ENCODE results near the gene LPGAT1. TPM values are rescaled to one million over a fixed set of nuclear protein-coding genes. Genes with fewer than 3 reads are reported as not detected.

Gene LPGAT1
- total and polyA plus RNA-seq, 2 donors (not counting 3 experiments of a cell fraction or from before 2014, with no cell fraction given) = 6.1 to 46.0 TPM

DNA sequence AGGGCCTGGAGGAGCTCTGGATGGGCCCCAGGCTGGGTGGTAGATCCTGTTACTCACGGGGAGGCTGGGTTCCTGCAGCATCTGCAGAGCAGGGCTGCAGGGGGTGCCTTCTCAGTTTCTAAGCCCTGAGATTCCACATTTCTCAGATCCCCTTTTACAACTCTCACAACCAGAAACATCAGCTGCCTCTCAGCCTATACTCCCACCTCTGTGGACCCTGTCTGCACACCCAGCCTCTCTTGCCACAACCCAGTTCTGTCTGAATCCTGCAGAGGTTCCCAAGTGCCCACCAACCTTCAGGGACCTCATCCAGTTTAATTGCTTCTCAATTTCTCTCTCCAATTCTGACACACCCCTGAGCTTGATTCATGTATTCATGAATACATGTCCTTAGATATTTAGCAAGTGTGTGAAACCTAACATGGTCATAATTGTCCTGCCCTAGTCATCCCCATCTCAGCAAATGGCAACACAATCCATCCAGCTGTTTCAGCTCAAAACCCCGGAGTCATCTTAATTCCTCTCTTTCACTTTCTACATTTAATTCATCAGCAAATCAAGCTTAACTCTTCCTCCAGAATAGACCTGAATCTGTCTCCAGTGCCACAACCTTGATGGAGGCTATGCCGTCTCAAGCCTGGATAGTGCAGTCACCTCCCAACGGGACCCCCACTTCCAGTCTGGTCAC lies 98.1 kb downstream of the LPGAT1 start:
- no peak overlapping the region for H3K9ac ChIP-seq (replicated peaks; ENCODE audit: extremely low read depth, insufficient read depth, low read length)
- H3K4me2 ChIP-seq (ENCODE audit: insufficient read depth, low read length) = no peak overlapping the region
- no peak for DNase-seq (ENCODE audit: low read depth, low spot score)
- H3K4me3 ChIP-seq (replicated peaks in 1 of 3; ENCODE audit: insufficient read depth in 1 of 3, low read depth in 1 of 3, low read length in 3 of 3) = no peak overlapping the region
- no peak overlapping the region for H3K27ac ChIP-seq (ENCODE audit: insufficient read depth, low read depth, low read length)
- intact Hi-C loops (cut with micrococcal nuclease) (no loop called here), dilution Hi-C loops (cut with MboI; ENCODE audit: extremely low pct_ligation_motif_present, low sequenced_read_pairs) (no loop called here)
- H4K20me1 ChIP-seq (replicated peaks; ENCODE audit: control insufficient read depth, extremely low read depth, insufficient read depth, low read length) = no peaks in the 10 kb centered on the region
- TF ChIP-seq GATA2 (IDR thresholded peaks at IDR 0.05; ENCODE audit: insufficient read depth, insufficient read length, low read depth, low read length) (no peak), MAX (IDR thresholded peaks at IDR 0.05; ENCODE audit: insufficient read depth, insufficient read length) (no peak), JUN (IDR thresholded peaks at IDR 0.05; ENCODE audit: borderline replicate concordance, insufficient read depth, insufficient read length, low read depth) (no peak), MYC (IDR thresholded peaks at IDR 0.05; ENCODE audit: low read depth, low read length) (no peak), POLR2A (IDR thresholded peaks at IDR 0.05; ENCODE audit: low read depth, low read length) (no peak), EZH2 (IDR thresholded peaks at IDR 0.05; ENCODE audit: borderline replicate concordance, low read depth, low read length, severe bottlenecking) (no peak), FOS (IDR thresholded peaks at IDR 0.05; ENCODE audit: borderline replicate concordance, insufficient read depth, low read length) (no peak), POLR2AphosphoS5 (IDR thresholded peaks at IDR 0.05; ENCODE audit: insufficient read depth, low read depth, low read length) (no peak)
- TF ChIP-seq, protein P1, sequence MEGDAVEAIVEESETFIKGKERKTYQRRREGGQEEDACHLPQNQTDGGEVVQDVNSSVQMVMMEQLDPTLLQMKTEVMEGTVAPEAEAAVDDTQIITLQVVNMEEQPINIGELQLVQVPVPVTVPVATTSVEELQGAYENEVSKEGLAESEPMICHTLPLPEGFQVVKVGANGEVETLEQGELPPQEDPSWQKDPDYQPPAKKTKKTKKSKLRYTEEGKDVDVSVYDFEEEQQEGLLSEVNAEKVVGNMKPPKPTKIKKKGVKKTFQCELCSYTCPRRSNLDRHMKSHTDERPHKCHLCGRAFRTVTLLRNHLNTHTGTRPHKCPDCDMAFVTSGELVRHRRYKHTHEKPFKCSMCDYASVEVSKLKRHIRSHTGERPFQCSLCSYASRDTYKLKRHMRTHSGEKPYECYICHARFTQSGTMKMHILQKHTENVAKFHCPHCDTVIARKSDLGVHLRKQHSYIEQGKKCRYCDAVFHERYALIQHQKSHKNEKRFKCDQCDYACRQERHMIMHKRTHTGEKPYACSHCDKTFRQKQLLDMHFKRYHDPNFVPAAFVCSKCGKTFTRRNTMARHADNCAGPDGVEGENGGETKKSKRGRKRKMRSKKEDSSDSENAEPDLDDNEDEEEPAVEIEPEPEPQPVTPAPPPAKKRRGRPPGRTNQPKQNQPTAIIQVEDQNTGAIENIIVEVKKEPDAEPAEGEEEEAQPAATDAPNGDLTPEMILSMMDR (IDR thresholded peaks at IDR 0.05; ENCODE audit: extremely low read depth in 1 of 2, insufficient read depth in 1 of 2, low read depth in 1 of 2, low read length in 2 of 2) = no peak
- BruUV-seq (replicated peaks) = no TSS peak
- peaks cover 4% of the 10 kb centered on the region for H3K4me1 ChIP-seq (ENCODE audit: control insufficient read depth, extremely low read depth, insufficient read depth, low read length)
- H3K36me3 ChIP-seq (ENCODE audit: control insufficient read depth in 2 of 2, extremely low read depth in 1 of 2, insufficient read depth in 2 of 2, low read length in 2 of 2) = no peaks in the 10 kb centered on the region
- ChIA-PET CTCF (interaction anchor here (0.9 to 1.7 kb wide), 4 partner anchors 10 to 52 kb away, joined by 3 to 7 read pairs (median 4); no protein-coding TSS in a partner anchor), POLR2A (no interaction called here)
- H3K27me3 ChIP-seq (ENCODE audit: control insufficient read depth in 2 of 2, insufficient read depth in 2 of 2, low read length in 2 of 2) = peaks cover 0 to 3% of the 10 kb centered on the region in 2 experiments
- H3K9me1 ChIP-seq (replicated peaks; ENCODE audit: control insufficient read depth, extremely low read depth, insufficient read depth, low read length) = no peaks in the 10 kb centered on the region
- no peak overlapping the region for H2AFZ ChIP-seq (ENCODE audit: low read depth, low read length)
- no peaks in the 10 kb centered on the region for H3K9me3 ChIP-seq (replicated peaks; ENCODE audit: control insufficient read depth, insufficient read depth, low read length)
- no peak for FAIRE-seq
- no peaks in the 10 kb centered on the region for H3K79me2 ChIP-seq (ENCODE audit: control insufficient read depth, insufficient read depth, low read length)
